ENCODE measurements around the gene LRRC4C. TPM values are rescaled to one million over a fixed set of nuclear protein-coding genes. Genes with fewer than 3 reads are reported as not detected.

The LRRC4C gene
- total RNA-seq, 2 donors from 2014 or later, result 0.42 TPM; not detected in 1

DNA sequence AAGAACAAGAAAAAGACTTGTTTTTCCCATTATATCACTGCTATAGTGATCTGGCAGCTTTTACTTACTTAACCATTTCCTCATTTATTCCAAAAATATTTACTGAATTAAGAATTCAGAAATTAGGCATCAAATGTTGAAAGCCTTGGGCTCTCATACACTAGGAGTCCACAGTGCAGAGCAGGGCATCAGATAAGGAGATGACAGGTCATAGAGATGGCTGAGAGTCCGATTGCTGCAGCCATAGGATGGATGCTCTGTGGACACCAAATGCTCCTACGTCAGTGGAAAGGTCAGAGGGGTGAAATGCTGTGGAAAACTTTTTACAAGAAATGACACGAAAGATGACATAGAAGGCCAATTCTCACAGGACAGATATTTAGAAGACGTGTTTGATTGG, 771.1 kb downstream of the LRRC4C start:
- Histone ChIP-seq H3K27me3 (no peaks in the 10 kb centered on the region), H3K27ac (no peak overlapping the region), H3K36me3 (no peaks in the 10 kb centered on the region), H3K9me3 (no peaks in the 10 kb centered on the region), H3K9ac (ENCODE audit: low read depth in 2 of 2, low read length in 2 of 2) (no peak overlapping the region), H3K4me3 (no peak overlapping the region), H3K4me1 (no peaks in the 10 kb centered on the region)
- no peak for DNase-seq
- intact Hi-C loops (cut with DNase I), result no loop called here
- TF ChIP-seq, protein P1, sequence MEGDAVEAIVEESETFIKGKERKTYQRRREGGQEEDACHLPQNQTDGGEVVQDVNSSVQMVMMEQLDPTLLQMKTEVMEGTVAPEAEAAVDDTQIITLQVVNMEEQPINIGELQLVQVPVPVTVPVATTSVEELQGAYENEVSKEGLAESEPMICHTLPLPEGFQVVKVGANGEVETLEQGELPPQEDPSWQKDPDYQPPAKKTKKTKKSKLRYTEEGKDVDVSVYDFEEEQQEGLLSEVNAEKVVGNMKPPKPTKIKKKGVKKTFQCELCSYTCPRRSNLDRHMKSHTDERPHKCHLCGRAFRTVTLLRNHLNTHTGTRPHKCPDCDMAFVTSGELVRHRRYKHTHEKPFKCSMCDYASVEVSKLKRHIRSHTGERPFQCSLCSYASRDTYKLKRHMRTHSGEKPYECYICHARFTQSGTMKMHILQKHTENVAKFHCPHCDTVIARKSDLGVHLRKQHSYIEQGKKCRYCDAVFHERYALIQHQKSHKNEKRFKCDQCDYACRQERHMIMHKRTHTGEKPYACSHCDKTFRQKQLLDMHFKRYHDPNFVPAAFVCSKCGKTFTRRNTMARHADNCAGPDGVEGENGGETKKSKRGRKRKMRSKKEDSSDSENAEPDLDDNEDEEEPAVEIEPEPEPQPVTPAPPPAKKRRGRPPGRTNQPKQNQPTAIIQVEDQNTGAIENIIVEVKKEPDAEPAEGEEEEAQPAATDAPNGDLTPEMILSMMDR (IDR thresholded peaks at IDR 0.05), result no peak

DNA sequence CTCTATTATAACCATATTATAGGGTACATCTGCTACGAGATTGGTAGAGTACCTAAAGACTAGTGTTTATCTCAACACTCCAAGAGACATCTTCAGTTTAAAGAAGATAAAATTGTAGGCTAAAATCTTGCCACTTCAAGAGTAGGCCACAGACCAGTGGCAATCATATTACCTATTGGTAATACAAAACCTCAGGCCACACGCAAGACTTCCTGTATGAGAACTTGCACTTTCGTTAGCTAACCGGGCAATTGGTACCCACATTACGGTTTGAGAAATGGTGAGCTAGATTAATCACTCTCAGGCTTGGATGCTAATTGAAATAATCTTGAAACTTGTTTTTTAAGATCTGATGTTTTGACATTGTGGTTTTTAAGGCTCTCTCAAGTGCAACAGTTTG, 772.7 kb downstream of the LRRC4C start:
- Histone ChIP-seq H3K36me3 (no peaks in the 10 kb centered on the region), H3K9me3 (no peaks in the 10 kb centered on the region), H3K27ac (no peak overlapping the region), H3K27me3 (no peaks in the 10 kb centered on the region), H3K4me1 (no peaks in the 10 kb centered on the region), H3K9ac (ENCODE audit: low read depth in 2 of 2, low read length in 2 of 2) (no peak overlapping the region), H3K4me3 (no peak overlapping the region)
- intact Hi-C loops (cut with DNase I), result no loop called here
- DNase-seq, result no peak
- TF ChIP-seq, protein P1 (IDR thresholded peaks at IDR 0.05), result no peak

DNA sequence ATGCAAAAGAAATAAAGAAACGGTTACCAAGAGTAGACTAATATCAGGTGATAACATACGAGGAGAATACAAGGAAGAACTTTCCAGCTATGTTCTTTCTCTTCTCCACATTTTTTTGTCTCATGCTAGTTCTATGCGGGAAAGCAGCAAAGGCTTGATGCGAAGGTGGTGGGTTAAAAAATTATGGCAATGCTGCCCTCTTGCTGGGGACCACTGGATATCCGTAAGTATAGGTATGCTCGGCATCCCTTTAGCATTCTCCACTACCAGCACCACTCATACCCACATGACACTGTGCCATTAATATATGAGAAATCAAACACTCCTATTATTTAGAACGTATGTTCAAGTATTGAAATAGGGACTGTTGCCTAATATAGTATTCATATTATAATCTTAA, 776.4 kb downstream of the LRRC4C start:
- Histone ChIP-seq H3K36me3 (no peaks in the 10 kb centered on the region), H3K27me3 (no peaks in the 10 kb centered on the region), H3K4me1 (no peaks in the 10 kb centered on the region), H3K27ac (no peak overlapping the region), H3K9me3 (no peaks in the 10 kb centered on the region), H3K4me3 (no peak overlapping the region), H3K9ac (ENCODE audit: low read depth in 2 of 2, low read length in 2 of 2) (no peak overlapping the region)
- intact Hi-C loops (cut with DNase I), result no loop called here
- no peak for DNase-seq
- TF ChIP-seq, protein P1 (IDR thresholded peaks at IDR 0.05), result no peak

DNA sequence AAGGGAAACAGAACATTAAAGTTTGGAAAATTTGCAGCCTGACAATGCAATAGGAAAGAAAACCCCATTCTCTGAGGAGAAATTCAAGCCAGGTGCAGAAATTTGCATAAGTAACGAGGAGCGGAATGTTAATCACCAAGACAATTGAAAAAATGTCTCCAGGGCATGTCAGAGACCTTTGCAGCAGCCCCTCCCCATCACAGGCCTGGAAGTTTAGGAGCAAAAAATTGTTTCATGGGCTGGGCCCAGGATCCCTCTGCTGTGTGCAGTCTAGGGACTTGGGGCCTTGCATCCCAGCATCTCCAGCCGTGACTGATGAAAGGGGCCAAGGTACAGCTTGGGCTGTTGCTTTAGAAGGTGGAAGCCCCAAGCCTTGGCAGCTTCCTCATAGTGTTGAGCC, 780.2 kb downstream of the LRRC4C start:
- H3K27ac ChIP-seq, result no peak overlapping the region
- no peaks in the 10 kb centered on the region for H3K27me3 ChIP-seq
- no peaks in the 10 kb centered on the region for H3K4me1 ChIP-seq
- DNase-seq, result no peak
- TF ChIP-seq, protein P1 (IDR thresholded peaks at IDR 0.05), result no peak
- H3K36me3 ChIP-seq, result no peaks in the 10 kb centered on the region
- no peak overlapping the region for H3K9ac ChIP-seq (ENCODE audit: low read depth in 2 of 2, low read length in 2 of 2)
- H3K9me3 ChIP-seq, result no peaks in the 10 kb centered on the region
- no peak overlapping the region for H3K4me3 ChIP-seq
- intact Hi-C loops (cut with DNase I), result no loop called here

DNA sequence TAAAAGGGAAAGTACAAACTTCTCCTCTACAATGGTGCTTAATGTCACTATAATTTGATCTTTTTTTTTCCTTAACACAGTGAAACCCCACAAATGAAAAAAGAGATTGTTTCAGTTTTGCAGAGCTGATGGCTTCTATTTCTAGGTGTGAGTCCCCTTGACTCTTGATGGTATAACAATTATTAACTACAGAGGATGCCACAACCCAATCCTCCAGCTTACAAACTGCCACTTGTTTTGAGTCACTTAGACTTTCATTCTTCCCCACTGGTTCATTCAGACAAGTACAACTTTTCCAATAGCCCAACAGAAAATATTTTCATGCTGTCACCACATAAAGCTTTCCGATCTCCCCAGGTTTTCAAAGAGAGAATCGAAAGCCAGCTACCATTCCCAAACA, 812.2 kb downstream of the LRRC4C start:
- no peaks in the 10 kb centered on the region for H3K27me3 ChIP-seq
- no peaks in the 10 kb centered on the region for H3K9me3 ChIP-seq
- H3K4me3 ChIP-seq, result no peak overlapping the region
- intact Hi-C loops (cut with DNase I), result no loop called here
- TF ChIP-seq, protein P1 (IDR thresholded peaks at IDR 0.05), result no peak
- no peak overlapping the region for H3K9ac ChIP-seq (ENCODE audit: low read depth in 2 of 2, low read length in 2 of 2)
- H3K27ac ChIP-seq, result no peak overlapping the region
- no peaks in the 10 kb centered on the region for H3K36me3 ChIP-seq
- DNase-seq, result no peak
- no peaks in the 10 kb centered on the region for H3K4me1 ChIP-seq

DNA sequence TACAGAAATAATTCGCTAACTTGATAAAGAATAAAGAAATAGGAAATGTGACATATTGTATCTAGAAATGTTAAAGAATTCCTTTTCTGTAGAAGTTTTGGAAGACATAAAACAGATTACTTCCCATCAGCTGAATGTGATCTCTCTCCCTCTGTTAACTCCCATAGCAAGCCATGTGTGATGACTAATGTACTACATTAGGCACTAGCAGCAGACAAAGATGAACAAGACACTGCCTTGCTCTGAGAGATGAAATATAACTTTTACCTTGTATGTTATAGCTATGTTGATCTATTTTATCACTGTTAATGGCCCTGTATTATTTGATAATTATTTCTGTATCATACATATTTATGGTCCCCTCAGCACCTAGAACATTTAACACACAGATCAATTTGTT, 817.2 kb downstream of the LRRC4C start:
- H3K9ac ChIP-seq (ENCODE audit: low read depth in 2 of 2, low read length in 2 of 2), result no peak overlapping the region
- H3K27me3 ChIP-seq, result no peaks in the 10 kb centered on the region
- H3K36me3 ChIP-seq, result no peaks in the 10 kb centered on the region
- TF ChIP-seq, protein P1 (IDR thresholded peaks at IDR 0.05), result no peak
- no peaks in the 10 kb centered on the region for H3K4me1 ChIP-seq
- intact Hi-C loops (cut with DNase I), result no loop called here
- H3K27ac ChIP-seq, result no peak overlapping the region
- no peak for DNase-seq
- no peak overlapping the region for H3K4me3 ChIP-seq
- no peaks in the 10 kb centered on the region for H3K9me3 ChIP-seq
